ENCODE results near the gene CCDC70. TPM values are rescaled to one million over a fixed set of nuclear protein-coding genes. Genes with fewer than 3 reads are reported as not detected.

CCDC70 gene
- total RNA-seq, 1 donor from 2014 or later, result not detected

GRCh38 chr13:51845574-51846318, 16.0 kb upstream of the CCDC70 start:
- Histone ChIP-seq H4K20me1 (ENCODE audit: insufficient read depth, low read length) (no peaks in the 10 kb centered on the region), H3K9me3 (ENCODE audit: insufficient read depth, low read depth, low read length) (no peaks in the 10 kb centered on the region), H3K27me3 (ENCODE audit: insufficient read depth, low read length) (peaks cover 17% of the 10 kb centered on the region), H3K79me2 (ENCODE audit: insufficient read depth, low read length) (no peaks in the 10 kb centered on the region), H3K4me1 (ENCODE audit: insufficient read depth, low read length) (peaks cover 19% of the 10 kb centered on the region), H2AFZ (ENCODE audit: low read depth, low read length) (peak overlapping the region; percentile 91), H3K4me3 (ENCODE audit: insufficient read depth, low read depth, low read length) (no peak overlapping the region), H3K27ac (ENCODE audit: low read depth, low read length) (no peak overlapping the region), H3K9ac (ENCODE audit: low read length) (no peak overlapping the region), H3K4me2 (ENCODE audit: low read length) (peak overlapping the region; percentile 69), H3K36me3 (ENCODE audit: insufficient read depth, low read length) (no peaks in the 10 kb centered on the region)
- no peak overlapping the region for H3K4me3 Mint-ChIP-seq (ENCODE audit: unreplicated experiment)
- no peak for FAIRE-seq
- no peaks in the 10 kb centered on the region for H3K9me3 Mint-ChIP-seq (ENCODE audit: unreplicated experiment)
- no peak overlapping the region for H3K27ac Mint-ChIP-seq (ENCODE audit: unreplicated experiment)
- H3K27me3 Mint-ChIP-seq (ENCODE audit: low read depth, unreplicated experiment), result no peaks in the 10 kb centered on the region
- H3K4me1 Mint-ChIP-seq (ENCODE audit: low read depth, unreplicated experiment), result peaks cover 15% of the 10 kb centered on the region
- TF ChIP-seq EZH2 (IDR thresholded peaks at IDR 0.05; ENCODE audit: insufficient read depth, low read length) (no peak), CTCF (IDR thresholded peaks at IDR 0.05; ENCODE audit: insufficient read depth, low read depth, low read length) (no peak)
- no peaks in the 10 kb centered on the region for H3K36me3 Mint-ChIP-seq (ENCODE audit: low read depth, unreplicated experiment)
- no peak for DNase-seq (ENCODE audit: low read depth)

- Histone ChIP-seq H3K79me2 (ENCODE audit: insufficient read depth, low read length) (no peaks in the 10 kb centered on the region), H3K9me3 (ENCODE audit: insufficient read depth, low read depth, low read length) (no peaks in the 10 kb centered on the region), H3K4me1 (ENCODE audit: insufficient read depth, low read length) (peaks cover 19% of the 10 kb centered on the region), H2AFZ (ENCODE audit: low read depth, low read length) (no peak overlapping the region), H3K4me3 (ENCODE audit: insufficient read depth, low read depth, low read length) (no peak overlapping the region), H3K27ac (ENCODE audit: low read depth, low read length) (no peak overlapping the region), H4K20me1 (ENCODE audit: insufficient read depth, low read length) (no peaks in the 10 kb centered on the region), H3K9ac (ENCODE audit: low read length) (no peak overlapping the region), H3K27me3 (ENCODE audit: insufficient read depth, low read length) (peaks cover 12% of the 10 kb centered on the region), H3K4me2 (ENCODE audit: low read length) (no peak overlapping the region), H3K36me3 (ENCODE audit: insufficient read depth, low read length) (no peaks in the 10 kb centered on the region)
- no peaks in the 10 kb centered on the region for H3K27me3 Mint-ChIP-seq (ENCODE audit: low read depth, unreplicated experiment)
- no peaks in the 10 kb centered on the region for H3K9me3 Mint-ChIP-seq (ENCODE audit: unreplicated experiment)
- no peaks in the 10 kb centered on the region for H3K36me3 Mint-ChIP-seq (ENCODE audit: low read depth, unreplicated experiment)
- peaks cover 15% of the 10 kb centered on the region for H3K4me1 Mint-ChIP-seq (ENCODE audit: low read depth, unreplicated experiment)
- no peak for TF ChIP-seq EZH2 (IDR thresholded peaks at IDR 0.05; ENCODE audit: insufficient read depth, low read length)
- no peak for TF ChIP-seq CTCF (IDR thresholded peaks at IDR 0.05; ENCODE audit: insufficient read depth, low read depth, low read length)
- DNase-seq (ENCODE audit: low read depth) (no peak), FAIRE-seq (no peak)
- H3K27ac Mint-ChIP-seq (ENCODE audit: unreplicated experiment), result no peak overlapping the region
- H3K4me3 Mint-ChIP-seq (ENCODE audit: unreplicated experiment), result no peak overlapping the region
Measured at GRCh38 chr13:51846756-51847155, 15.0 kb upstream of the CCDC70 start.

- H3K4me3 ChIP-seq (ENCODE audit: insufficient read depth, low read depth, low read length), result no peak overlapping the region
- H4K20me1 ChIP-seq (ENCODE audit: insufficient read depth, low read length), result no peaks in the 10 kb centered on the region
- peaks cover 2% of the 10 kb centered on the region for H3K27me3 ChIP-seq (ENCODE audit: insufficient read depth, low read length)
- Mint-ChIP-seq H3K4me3 (ENCODE audit: unreplicated experiment) (no peak overlapping the region), H3K27ac (ENCODE audit: unreplicated experiment) (no peak overlapping the region), H3K27me3 (ENCODE audit: low read depth, unreplicated experiment) (no peaks in the 10 kb centered on the region), H3K4me1 (ENCODE audit: low read depth, unreplicated experiment) (peaks cover 15% of the 10 kb centered on the region), H3K9me3 (ENCODE audit: unreplicated experiment) (no peaks in the 10 kb centered on the region), H3K36me3 (ENCODE audit: low read depth, unreplicated experiment) (no peaks in the 10 kb centered on the region)
- no peak overlapping the region for H3K27ac ChIP-seq (ENCODE audit: low read depth, low read length)
- peak; percentile 49 for DNase-seq (ENCODE audit: low read depth)
- no peaks in the 10 kb centered on the region for H3K36me3 ChIP-seq (ENCODE audit: insufficient read depth, low read length)
- H3K4me2 ChIP-seq (ENCODE audit: low read length), result peak overlapping the region; percentile 27
- no peak overlapping the region for H3K9ac ChIP-seq (ENCODE audit: low read length)
- no peak overlapping the region for H2AFZ ChIP-seq (ENCODE audit: low read depth, low read length)
- H3K79me2 ChIP-seq (ENCODE audit: insufficient read depth, low read length), result no peaks in the 10 kb centered on the region
- TF ChIP-seq CTCF (IDR thresholded peaks at IDR 0.05; ENCODE audit: insufficient read depth, low read depth, low read length) (no peak), EZH2 (IDR thresholded peaks at IDR 0.05; ENCODE audit: insufficient read depth, low read length) (no peak)
- FAIRE-seq, result peak; percentile 29
- no peaks in the 10 kb centered on the region for H3K9me3 ChIP-seq (ENCODE audit: insufficient read depth, low read depth, low read length)
- peaks cover 19% of the 10 kb centered on the region for H3K4me1 ChIP-seq (ENCODE audit: insufficient read depth, low read length)
Measured at GRCh38 chr13:51848674-51849073, 13.1 kb upstream of the CCDC70 start.

Data from astrocyte (in vitro differentiated cells and primary cell).